Testis (tissue), 3 donors: ENCODE results near the gene FGB. TPM values are rescaled to one million over a fixed set of nuclear protein-coding genes. Genes with fewer than 3 reads are reported as not detected.

Experiments
- DNase-seq: peaks from one replicate; pipeline ENCODE4 v3.0.0-alpha.2; 2019
- H3K27ac ChIP-seq, 2 donors: fragments of 200-600 bp; sonication (generic); one replicate each; pipeline ENCODE4 v1.5.1; 2019
- H3K27me3 ChIP-seq: fragments of 200-600 bp; sonication (generic); one replicate; pipeline ENCODE4 v1.5.1; 2019
- H3K36me3 ChIP-seq: fragments of 200-600 bp; sonication (generic); one replicate; pipeline ENCODE4 v1.5.1; 2017; ENCODE audit warnings: low read depth; ENCODE audit errors: missing control alignments
- H3K4me1 ChIP-seq: fragments of 200-600 bp; sonication (generic); one replicate; pipeline ENCODE4 v1.5.1; 2019
- H3K4me3 ChIP-seq, 2 donors: fragments of 200-600 bp; sonication (generic); one replicate each; pipeline ENCODE4 v1.5.1; 2017 to 2019
- H3K9me3 ChIP-seq: fragments of 200-600 bp; sonication (generic); one replicate; pipeline ENCODE4 v1.5.1; 2017
- CTCF ChIP-seq, 3 experiments: fragments of 450-650 bp in 2 of 3; fragments of 200-600 bp in 1 of 3; sonication (generic) in 1 of 3; IDR thresholded peaks; one replicate each; pipeline ENCODE4 v1.5.1; 2016 to 2019; ENCODE audit warnings: antibody characterized with exemption in 3 of 3, mild to moderate bottlenecking in 2 of 3, moderate library complexity in 1 of 3
- POLR2A ChIP-seq: fragments of 450-650 bp; IDR thresholded peaks from one replicate; pipeline ENCODE4 v1.6.1; 2017; ENCODE audit warnings: antibody characterized with exemption, mild to moderate bottlenecking, moderate library complexity
- whole genome bisulfite sequencing, 2 donors: methylation state at CpG; one replicate each; pipeline ENCODE4 v1.1.5; 2018; 5-methylcytosine and 5-hydroxymethylcytosine counted together
- intact Hi-C: fragments of 100-400 bp; cut with DNase I; formaldehyde crosslinking; loops from one replicate; pipeline ENCODE4 v1.15.1; 2023; ENCODE audit warnings: low total_unique reads
- polyA plus RNA-seq: library from polyadenylated mRNA; stranded (reverse); fragments of 350-450 nt; fragmentation: Illumina TruSeq; extraction: RNeasy Lipid Tissue Mini Kit (QIAGEN cat#74804); gene quantifications from one replicate; pipeline ENCODE4 v1.2.3, GENCODE V29; 2014; ENCODE audit warnings: low read depth, low replicate concordance; ENCODE audit not compliant: insufficient read depth
- total RNA-seq, 2 donors: library from RNA; depleted of rRNA; stranded (reverse); fragments of >200 nt; gene quantifications; one replicate each; pipeline ENCODE4 v1.2.3, GENCODE V29; 2016

Gene FGB
- total and polyA plus RNA-seq, 3 donors from 2014 or later, result 0.93 to 2.7 TPM; not detected in 1

GRCh38 chr4:154584259-154584658, 21.4 kb downstream of the FGB start:
- Histone ChIP-seq H3K36me3 (no peaks in the 10 kb centered on the region), H3K27me3 (no peaks in the 10 kb centered on the region), H3K4me3 (no peak overlapping the region), H3K9me3 (no peaks in the 10 kb centered on the region), H3K4me1 (no peaks in the 10 kb centered on the region), H3K27ac (no peak overlapping the region)
- no peak for DNase-seq
- TF ChIP-seq CTCF (IDR thresholded peaks at IDR 0.05), result no peak
- TF ChIP-seq POLR2A, result no peak
- WGBS, 2 donors, result 86 to 93% methylated on average over 5 of the region's 5 CpGs
- intact Hi-C loops, result no loop called here

GRCh38 chr4:154585369-154586018, 22.7 kb downstream of the FGB start:
- WGBS, 2 donors, result 74 to 79% methylated on average over 10 of the region's 10 CpGs
- no peak overlapping the region for H3K27ac ChIP-seq
- no peak for DNase-seq

GRCh38 chr4:154586296-154587033, 23.7 kb downstream of the FGB start:
- peak; percentile 34 for DNase-seq
- Histone ChIP-seq H3K27me3 (no peaks in the 10 kb centered on the region), H3K4me3 (peak overlapping the region in 1 of 2 donors; percentile 4), H3K27ac (no peak overlapping the region), H3K36me3 (no peaks in the 10 kb centered on the region), H3K9me3 (no peaks in the 10 kb centered on the region), H3K4me1 (no peaks in the 10 kb centered on the region)
- 58 to 76% methylated on average over 11 to 13 of the region's 13 CpGs for WGBS, 2 donors
- TF ChIP-seq POLR2A (no peak), CTCF (IDR thresholded peaks at IDR 0.05) (no peak)
- intact Hi-C loops, result no loop called here

More at GRCh38 chr4:154585369-154586018, 22.7 kb downstream of the FGB start:
- no peak for TF ChIP-seq CTCF (IDR thresholded peaks at IDR 0.05)
- TF ChIP-seq POLR2A, result no peak
- no peaks in the 10 kb centered on the region for H3K4me1 ChIP-seq
- no peaks in the 10 kb centered on the region for H3K9me3 ChIP-seq
- H3K36me3 ChIP-seq, result no peaks in the 10 kb centered on the region
- H3K4me3 ChIP-seq, result peak overlapping the region in 1 of 2 donors; percentile 4
- intact Hi-C loops, result no loop called here
- H3K27me3 ChIP-seq, result no peaks in the 10 kb centered on the region

- 91 to 92% methylated on average over 2 of the region's 2 CpGs for WGBS, 2 donors
- no peaks in the 10 kb centered on the region for H3K27me3 ChIP-seq
These were observed 25.4 kb downstream of the FGB start for GRCh38 chr4:154588198-154588597.

More at GRCh38 chr4:154588198-154588597, 25.4 kb downstream of the FGB start:
- H3K36me3 ChIP-seq, result no peaks in the 10 kb centered on the region
- intact Hi-C loops, result no loop called here
- no peaks in the 10 kb centered on the region for H3K4me1 ChIP-seq
- H3K27ac ChIP-seq, result no peak overlapping the region
- no peak overlapping the region for H3K4me3 ChIP-seq
- no peak for TF ChIP-seq CTCF (IDR thresholded peaks at IDR 0.05)
- TF ChIP-seq POLR2A, result no peak
- no peaks in the 10 kb centered on the region for H3K9me3 ChIP-seq
- no peak for DNase-seq
